Ascending aorta (tissue), 2 donors: ENCODE data around the gene SERGEF. TPM values are rescaled to one million over a fixed set of nuclear protein-coding genes. Genes with fewer than 3 reads are reported as not detected.

Experiments used
- DNase-seq, 2 donors: peaks; one replicate each; pipeline ENCODE4 v3.0.0-alpha.2; 2019; ENCODE audit warnings: low spot score in 2 of 2
- H3K27ac ChIP-seq, 2 donors: fragments of 200-600 bp; sonication (generic); one replicate each; pipeline ENCODE4 v1.5.1; 2016 to 2017; ENCODE audit warnings: mild to moderate bottlenecking in 1 of 2
- H3K27me3 ChIP-seq: fragments of 200-600 bp; sonication (generic); one replicate; pipeline ENCODE4 v1.5.1; 2017
- H3K36me3 ChIP-seq, 2 donors: fragments of 200-600 bp; sonication (generic); one replicate each; pipeline ENCODE4 v1.5.1; 2016
- H3K4me1 ChIP-seq, 2 donors: fragments of 200-600 bp; sonication (generic); one replicate each; pipeline ENCODE4 v1.5.1; 2016 to 2017; ENCODE audit warnings: mild to moderate bottlenecking in 1 of 2
- H3K4me3 ChIP-seq, 2 donors: fragments of 200-600 bp; sonication (generic); one replicate each; pipeline ENCODE4 v1.5.1; 2016 to 2017; ENCODE audit warnings: mild to moderate bottlenecking in 1 of 2
- H3K9me3 ChIP-seq, 2 donors: fragments of 200-600 bp; sonication (generic); one replicate each; pipeline ENCODE4 v1.5.1; 2016
- intact Hi-C: fragments of 100-400 bp; cut with DNase I; formaldehyde crosslinking; loops from one replicate; pipeline ENCODE4 v1.15.1; 2023
- total RNA-seq: library from RNA; depleted of rRNA; stranded (reverse); fragments of >200 nt; gene quantifications from one replicate; pipeline ENCODE4 v1.1.0, GENCODE V29; 2016
- TF ChIP-seq, protein P1 (sequence below), 3 experiments: fragments of 200-600 bp in 2 of 3; fragments of 450-650 bp in 1 of 3; sonication (generic) in 2 of 3; IDR thresholded peaks; one replicate each; pipeline ENCODE4 v1.5.1; 2016 to 2019; ENCODE audit warnings: antibody characterized with exemption in 3 of 3, mild to moderate bottlenecking in 1 of 3, moderate library complexity in 1 of 3

The SERGEF gene
- total RNA-seq, 1 donor from 2014 or later: 13.6 TPM

DNA sequence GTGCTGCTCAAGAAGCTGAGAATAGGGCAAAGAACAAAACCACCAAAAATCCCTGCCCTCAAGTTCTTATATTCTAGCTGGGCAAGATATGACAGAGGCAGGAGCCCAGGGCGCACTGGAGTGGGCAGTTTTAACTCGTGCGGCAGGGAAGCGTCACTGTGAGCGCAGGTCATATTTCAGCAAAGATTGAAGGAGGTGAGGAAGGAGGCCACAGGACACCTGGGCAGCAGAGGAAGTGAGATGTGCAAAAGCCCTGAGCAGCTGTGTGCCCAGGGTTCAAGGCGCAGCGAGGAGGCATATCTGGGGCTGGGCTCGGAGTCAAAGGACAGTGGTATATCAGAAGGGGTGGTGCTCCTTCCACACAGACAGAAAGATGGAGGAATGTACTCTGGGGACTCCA is 264.8 kb downstream of the SERGEF start:
- TF ChIP-seq, protein P1, sequence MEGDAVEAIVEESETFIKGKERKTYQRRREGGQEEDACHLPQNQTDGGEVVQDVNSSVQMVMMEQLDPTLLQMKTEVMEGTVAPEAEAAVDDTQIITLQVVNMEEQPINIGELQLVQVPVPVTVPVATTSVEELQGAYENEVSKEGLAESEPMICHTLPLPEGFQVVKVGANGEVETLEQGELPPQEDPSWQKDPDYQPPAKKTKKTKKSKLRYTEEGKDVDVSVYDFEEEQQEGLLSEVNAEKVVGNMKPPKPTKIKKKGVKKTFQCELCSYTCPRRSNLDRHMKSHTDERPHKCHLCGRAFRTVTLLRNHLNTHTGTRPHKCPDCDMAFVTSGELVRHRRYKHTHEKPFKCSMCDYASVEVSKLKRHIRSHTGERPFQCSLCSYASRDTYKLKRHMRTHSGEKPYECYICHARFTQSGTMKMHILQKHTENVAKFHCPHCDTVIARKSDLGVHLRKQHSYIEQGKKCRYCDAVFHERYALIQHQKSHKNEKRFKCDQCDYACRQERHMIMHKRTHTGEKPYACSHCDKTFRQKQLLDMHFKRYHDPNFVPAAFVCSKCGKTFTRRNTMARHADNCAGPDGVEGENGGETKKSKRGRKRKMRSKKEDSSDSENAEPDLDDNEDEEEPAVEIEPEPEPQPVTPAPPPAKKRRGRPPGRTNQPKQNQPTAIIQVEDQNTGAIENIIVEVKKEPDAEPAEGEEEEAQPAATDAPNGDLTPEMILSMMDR (IDR thresholded peaks at IDR 0.05): no peak
- no peak for DNase-seq
- no peak overlapping the region for H3K27ac ChIP-seq
- H3K9me3 ChIP-seq: no peaks in the 10 kb centered on the region
- no peak overlapping the region for H3K4me3 ChIP-seq
- H3K4me1 ChIP-seq: no peaks in the 10 kb centered on the region
- intact Hi-C loops: no loop called here
- no peaks in the 10 kb centered on the region for H3K27me3 ChIP-seq
- H3K36me3 ChIP-seq: no peaks in the 10 kb centered on the region

DNA sequence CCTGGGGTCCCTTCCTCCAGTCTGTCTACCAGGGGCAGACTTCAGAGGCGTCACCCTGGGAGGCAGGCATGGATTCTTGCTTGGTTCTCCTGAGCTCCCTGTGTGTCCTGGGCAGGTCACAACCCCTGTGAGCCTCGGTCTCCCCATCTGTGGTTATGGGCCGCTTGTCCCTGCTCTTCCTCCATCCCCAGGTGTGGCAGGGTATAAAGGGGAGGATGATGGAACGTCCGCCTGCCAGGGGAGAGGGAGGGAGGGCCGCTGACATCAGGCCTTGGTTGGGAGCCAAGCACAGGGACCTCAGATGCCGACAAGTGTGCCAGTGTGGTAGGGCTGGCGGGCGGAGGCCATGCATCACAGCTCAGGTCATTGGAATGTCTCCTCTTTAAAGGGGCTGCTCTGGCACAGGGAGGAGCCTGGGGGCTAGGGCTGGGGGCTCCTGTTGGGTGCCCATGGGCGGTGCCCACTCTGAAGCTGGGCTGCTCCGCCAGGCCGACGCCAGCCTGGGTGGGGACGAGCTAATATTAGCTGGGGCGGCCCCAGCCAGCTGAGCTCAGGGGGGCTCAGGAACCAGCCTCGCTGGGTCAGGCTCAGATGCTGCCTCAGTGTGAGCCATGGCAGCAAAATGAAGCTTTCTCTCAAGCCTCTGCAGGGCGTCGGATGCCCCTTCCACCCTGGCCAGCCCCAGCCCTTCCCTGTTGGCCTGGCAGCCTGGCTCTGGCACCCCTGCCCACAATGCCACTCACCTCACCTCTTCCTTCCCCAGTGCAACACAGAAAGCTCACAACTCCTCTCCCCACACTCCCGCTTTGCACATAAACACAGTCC is 265.5 kb downstream of the SERGEF start:
- H3K4me3 ChIP-seq: no peak overlapping the region
- no peaks in the 10 kb centered on the region for H3K27me3 ChIP-seq
- no peak for DNase-seq
- H3K27ac ChIP-seq: no peak overlapping the region
- H3K36me3 ChIP-seq: no peaks in the 10 kb centered on the region
- TF ChIP-seq, protein P1 (IDR thresholded peaks at IDR 0.05): no peak
- intact Hi-C loops: no loop called here
- H3K9me3 ChIP-seq: no peaks in the 10 kb centered on the region
- H3K4me1 ChIP-seq: no peaks in the 10 kb centered on the region

DNA sequence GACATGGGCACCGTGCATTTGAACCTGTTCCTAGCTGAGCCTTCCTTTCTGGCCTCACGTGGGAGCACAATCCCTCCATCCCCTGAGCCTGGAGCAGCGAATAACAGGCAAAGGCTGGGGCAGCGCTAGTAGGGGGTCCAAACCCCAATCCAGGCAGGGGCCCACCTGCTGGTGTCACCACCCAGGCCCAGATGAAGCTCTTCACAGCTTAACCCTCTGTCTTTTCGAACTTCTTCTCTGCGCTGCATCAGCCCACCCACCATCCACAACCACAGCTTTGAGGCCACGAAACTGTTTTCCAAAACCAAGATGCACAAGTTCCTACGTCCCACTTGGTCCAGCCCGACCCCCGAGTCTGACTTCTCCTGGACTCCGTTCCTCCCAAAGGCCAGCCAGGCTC is 266.8 kb downstream of the SERGEF start:
- Histone ChIP-seq H3K9me3 (no peaks in the 10 kb centered on the region), H3K27me3 (no peaks in the 10 kb centered on the region), H3K4me3 (no peak overlapping the region), H3K27ac (no peak overlapping the region), H3K4me1 (no peaks in the 10 kb centered on the region), H3K36me3 (no peaks in the 10 kb centered on the region)
- DNase-seq: no peak
- TF ChIP-seq, protein P1 (IDR thresholded peaks at IDR 0.05): no peak
- intact Hi-C loops: no loop called here

DNA sequence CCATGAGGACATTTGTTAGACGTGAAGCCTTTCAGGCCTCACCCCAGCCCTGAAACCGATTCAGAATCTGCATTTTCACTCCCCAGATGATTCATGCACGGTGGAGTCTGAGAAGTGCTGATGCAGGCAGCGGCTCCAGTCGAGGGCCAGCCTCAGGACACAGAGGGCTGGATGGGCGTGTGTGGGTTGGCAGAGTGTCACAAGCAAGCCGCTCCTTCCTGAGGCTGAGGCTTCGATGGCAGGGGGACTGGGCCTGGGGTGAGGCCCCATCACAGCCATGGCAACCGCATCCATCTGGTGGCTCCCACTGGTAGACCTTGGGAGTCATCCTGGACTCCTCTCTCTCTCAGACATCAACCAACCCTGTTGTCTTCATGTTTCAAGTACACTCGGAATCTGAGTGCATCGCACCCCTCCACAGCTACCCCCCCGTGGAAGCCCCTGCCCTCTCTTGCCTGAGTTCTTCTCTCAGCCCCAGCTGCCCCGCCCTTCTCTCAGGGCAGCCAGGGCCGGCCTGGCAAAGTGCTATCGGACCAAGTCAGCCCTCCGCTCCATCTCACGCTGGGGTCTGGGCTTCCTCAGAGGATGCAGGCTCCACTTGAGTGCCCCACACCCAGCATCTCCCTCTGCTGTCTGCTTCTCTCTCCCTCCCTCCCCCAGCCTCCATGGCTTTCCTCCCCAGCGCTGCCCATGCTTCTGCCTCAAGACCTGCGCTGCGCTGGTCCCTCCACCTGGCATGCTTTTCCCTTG is 267.6 kb downstream of the SERGEF start:
- Histone ChIP-seq H3K4me3 (no peak overlapping the region), H3K27me3 (no peaks in the 10 kb centered on the region), H3K4me1 (no peaks in the 10 kb centered on the region), H3K27ac (no peak overlapping the region), H3K9me3 (no peaks in the 10 kb centered on the region), H3K36me3 (no peaks in the 10 kb centered on the region)
- DNase-seq: no peak
- TF ChIP-seq, protein P1 (IDR thresholded peaks at IDR 0.05): no peak
- intact Hi-C loops: no loop called here

DNA sequence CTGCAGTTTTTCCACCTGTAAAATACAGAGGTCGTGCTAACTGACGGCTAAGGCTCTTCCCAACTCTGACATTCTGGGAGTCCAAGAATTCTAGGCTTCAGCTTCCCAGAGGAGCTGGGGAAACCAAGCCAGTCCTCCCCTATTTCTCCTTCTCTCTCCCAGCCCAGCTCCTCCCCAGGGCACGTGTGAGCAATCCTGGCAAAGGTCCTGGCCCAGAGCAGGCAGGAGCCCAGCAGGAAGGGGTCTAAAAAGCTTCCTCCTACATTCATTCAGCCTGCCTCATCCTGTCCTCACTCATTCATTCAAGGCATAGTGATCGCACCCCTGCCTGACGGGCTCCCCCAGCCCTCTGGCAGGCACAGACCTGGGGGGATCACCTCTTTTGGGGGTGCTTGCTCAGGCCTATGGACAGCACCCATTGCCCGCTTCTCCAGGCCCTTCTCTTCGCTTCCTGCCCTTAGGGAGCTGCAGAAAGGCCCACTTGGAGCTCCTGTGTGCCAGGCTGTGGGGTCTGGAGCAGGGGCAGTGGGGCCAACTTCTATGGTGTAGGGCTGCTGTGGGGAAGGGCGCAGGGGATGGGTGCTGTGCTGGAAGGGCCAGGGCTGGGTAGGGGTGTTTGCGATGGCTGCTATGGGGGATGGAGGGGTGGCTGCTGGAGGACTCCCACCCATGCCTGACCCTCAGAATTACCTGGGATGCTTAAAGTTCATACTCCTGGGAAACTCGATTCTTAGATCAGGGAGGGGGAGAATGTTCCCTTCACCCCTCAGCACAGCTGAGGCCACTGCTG is 268.5 kb downstream of the SERGEF start:
- TF ChIP-seq, protein P1 (IDR thresholded peaks at IDR 0.05): no peak
- intact Hi-C loops: no loop called here
- H3K27me3 ChIP-seq: no peaks in the 10 kb centered on the region
- no peaks in the 10 kb centered on the region for H3K9me3 ChIP-seq
- H3K4me3 ChIP-seq: no peak overlapping the region
- no peaks in the 10 kb centered on the region for H3K36me3 ChIP-seq
- no peak overlapping the region for H3K27ac ChIP-seq
- no peaks in the 10 kb centered on the region for H3K4me1 ChIP-seq
- DNase-seq: no peak
